HEK293 (cell line): ENCODE results near the gene ADAMTSL5.
A peak's percentile ranks its signal among the peaks of the same experiment; 100 is the strongest.

Experiments used
- CTCF ChIA-PET: fragments of 350-600 bp; formaldehyde crosslinking; extraction: SDS; loops from one replicate; lab custom pipeline; 2021; ENCODE audit warnings: antibody characterized with exemption; lab: Yijun Ruan, JAX
- POLR2A ChIA-PET: fragments of 300-600 bp; formaldehyde crosslinking; extraction: SDS; loops from one replicate; lab custom pipeline; 2020; ENCODE audit warnings: antibody characterized with exemption, inconsistent platforms; lab: Yijun Ruan, JAX
- H3K27ac ChIP-seq: fragments of 200-500 bp; sonication (Bioruptor generic); 2 replicates; pipeline ENCODE4 v1.5.1; 2014; ENCODE audit warnings: low read depth, low read length, control low read depth, inconsistent platforms; ENCODE audit errors: extremely low read depth
- H3K36me3 ChIP-seq, 2 experiments: fragments of 200-500 bp in 1 of 2; sonication (Bioruptor generic) in 1 of 2; 1 replicate in 1 of 2; 2 replicates in 1 of 2; pipeline ENCODE4 v1.5.1; 2014 to 2017; ENCODE audit warnings: inconsistent platforms in 2 of 2, low read length in 2 of 2; ENCODE audit not compliant: control insufficient read depth in 2 of 2, insufficient read depth in 1 of 2
- H3K4me1 ChIP-seq: fragments of 200-500 bp; sonication (Bioruptor generic); 2 replicates; pipeline ENCODE4 v1.5.1; 2014; ENCODE audit warnings: mild to moderate bottlenecking, low read length, inconsistent platforms; ENCODE audit not compliant: control insufficient read depth, insufficient read depth
- H3K4me3 ChIP-seq: 2 replicates; pipeline ENCODE4 v1.5.1; 2011; ENCODE audit warnings: low read depth, mild to moderate bottlenecking, control low read depth, low read length, moderate library complexity
- H3K9me3 ChIP-seq: fragments of 200-500 bp; sonication (Bioruptor generic); 2 replicates; pipeline ENCODE4 v1.5.1; 2014; ENCODE audit warnings: low read depth, low read length, inconsistent platforms; ENCODE audit not compliant: control insufficient read depth, insufficient read depth
- BCL11B ChIP-seq: fragments of 450-650 bp; formaldehyde crosslinking; IDR thresholded peaks from 2 replicates; pipeline ENCODE4 v1.5.1; 2016; ENCODE audit warnings: low read depth, missing biosample characterization, missing genetic modification characterization
- GLIS1 ChIP-seq: fragments of 450-650 bp; formaldehyde crosslinking; IDR thresholded peaks from 2 replicates; pipeline ENCODE4 v1.5.1; 2016; ENCODE audit warnings: missing biosample characterization, missing genetic modification characterization
- GLIS2 ChIP-seq: fragments of 450-650 bp; formaldehyde crosslinking; IDR thresholded peaks from 2 replicates; pipeline ENCODE4 v1.5.1; 2016; ENCODE audit warnings: missing biosample characterization, missing genetic modification characterization
- TRIM28 ChIP-seq: IDR thresholded peaks from 2 replicates; pipeline ENCODE4 v1.6.1; 2011; ENCODE audit warnings: low read length, control low read depth, borderline replicate concordance
- ZBTB1 ChIP-seq: fragments of 450-650 bp; formaldehyde crosslinking; IDR thresholded peaks from 2 replicates; pipeline ENCODE4 v1.5.1; 2016; ENCODE audit warnings: missing biosample characterization, missing genetic modification characterization
- ZBTB10 ChIP-seq: fragments of 450-650 bp; formaldehyde crosslinking; IDR thresholded peaks from 2 replicates; pipeline ENCODE4 v1.5.1; 2016; ENCODE audit warnings: missing biosample characterization, missing genetic modification characterization
- ZBTB7A ChIP-seq: fragments of 450-650 bp; formaldehyde crosslinking; IDR thresholded peaks from 2 replicates; pipeline ENCODE4 v1.5.1; 2016; ENCODE audit warnings: low read depth, missing biosample characterization, missing genetic modification characterization
- ZEB2 ChIP-seq: fragments of 450-650 bp; formaldehyde crosslinking; IDR thresholded peaks from 2 replicates; pipeline ENCODE4 v1.5.1; 2016; ENCODE audit warnings: missing biosample characterization, missing genetic modification characterization
- ZIC2 ChIP-seq: fragments of 450-650 bp; formaldehyde crosslinking; IDR thresholded peaks from 2 replicates; pipeline ENCODE4 v1.5.1; 2016; ENCODE audit warnings: missing biosample characterization, missing genetic modification characterization
- ZNF701 ChIP-seq: fragments of 450-650 bp; formaldehyde crosslinking; IDR thresholded peaks from 2 replicates; pipeline ENCODE4 v1.5.1; 2016; ENCODE audit warnings: missing biosample characterization, missing genetic modification characterization
- TF ChIP-seq, protein P1 (sequence below): fragments of 450-650 bp; formaldehyde crosslinking; IDR thresholded peaks from 2 replicates; pipeline ENCODE4 v1.5.1; 2016; ENCODE audit warnings: missing biosample characterization, missing genetic modification characterization
- TF ChIP-seq, protein P2 (sequence below): fragments of 450-650 bp; formaldehyde crosslinking; IDR thresholded peaks from 2 replicates; pipeline ENCODE4 v1.5.1; 2017; ENCODE audit warnings: missing biosample characterization, missing genetic modification characterization

ADAMTSL5 gene

GRCh38 chr19:1474011-1474764, 38.6 kb downstream of the ADAMTSL5 start:
- Histone ChIP-seq H3K36me3 (peaks cover 4 to 28% of the 10 kb centered on the region in 2 experiments; a peak in 2 of 3 replicates), H3K9me3 (no peaks in the 10 kb centered on the region), H3K4me1 (peaks cover 12% of the 10 kb centered on the region), H3K27ac (no peak overlapping the region), H3K4me3 (no peak overlapping the region)
- CTCF ChIA-PET = interaction anchor here (0.6 kb wide), 1 partner anchor 171 kb away, joined by 3 read pairs; no protein-coding TSS in a partner anchor
- POLR2A ChIA-PET = interaction anchor here (0.7 to 2.1 kb wide), 4 partner anchors 9 to 205 kb away, joined by 3 to 5 read pairs (median 4); partner anchors contain the start of genes CIRBP and REEP6
- peak; percentile 46; the same call in 1 of the 2 replicates for TF ChIP-seq ZIC2 (tag by site-specific recombination)
- TF ChIP-seq, protein P1, sequence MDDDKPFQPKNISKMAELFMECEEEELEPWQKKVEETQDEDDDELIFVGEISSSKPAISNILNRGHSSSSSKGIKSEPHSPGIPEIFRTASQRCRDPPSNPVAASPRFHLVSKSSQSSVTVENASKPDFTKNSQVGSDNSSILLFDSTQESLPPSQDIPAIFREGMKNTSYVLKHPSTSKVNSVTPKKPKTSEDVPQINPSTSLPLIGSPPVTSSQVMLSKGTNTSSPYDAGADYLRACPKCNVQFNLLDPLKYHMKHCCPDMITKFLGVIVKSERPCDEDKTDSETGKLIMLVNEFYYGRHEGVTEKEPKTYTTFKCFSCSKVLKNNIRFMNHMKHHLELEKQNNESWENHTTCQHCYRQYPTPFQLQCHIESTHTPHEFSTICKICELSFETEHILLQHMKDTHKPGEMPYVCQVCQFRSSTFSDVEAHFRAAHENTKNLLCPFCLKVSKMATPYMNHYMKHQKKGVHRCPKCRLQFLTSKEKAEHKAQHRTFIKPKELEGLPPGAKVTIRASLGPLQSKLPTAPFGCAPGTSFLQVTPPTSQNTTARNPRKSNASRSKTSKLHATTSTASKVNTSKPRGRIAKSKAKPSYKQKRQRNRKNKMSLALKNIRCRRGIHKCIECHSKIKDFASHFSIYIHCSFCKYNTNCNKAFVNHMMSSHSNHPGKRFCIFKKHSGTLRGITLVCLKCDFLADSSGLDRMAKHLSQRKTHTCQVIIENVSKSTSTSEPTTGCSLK (tag by site-specific recombination) = no peak

DNA sequence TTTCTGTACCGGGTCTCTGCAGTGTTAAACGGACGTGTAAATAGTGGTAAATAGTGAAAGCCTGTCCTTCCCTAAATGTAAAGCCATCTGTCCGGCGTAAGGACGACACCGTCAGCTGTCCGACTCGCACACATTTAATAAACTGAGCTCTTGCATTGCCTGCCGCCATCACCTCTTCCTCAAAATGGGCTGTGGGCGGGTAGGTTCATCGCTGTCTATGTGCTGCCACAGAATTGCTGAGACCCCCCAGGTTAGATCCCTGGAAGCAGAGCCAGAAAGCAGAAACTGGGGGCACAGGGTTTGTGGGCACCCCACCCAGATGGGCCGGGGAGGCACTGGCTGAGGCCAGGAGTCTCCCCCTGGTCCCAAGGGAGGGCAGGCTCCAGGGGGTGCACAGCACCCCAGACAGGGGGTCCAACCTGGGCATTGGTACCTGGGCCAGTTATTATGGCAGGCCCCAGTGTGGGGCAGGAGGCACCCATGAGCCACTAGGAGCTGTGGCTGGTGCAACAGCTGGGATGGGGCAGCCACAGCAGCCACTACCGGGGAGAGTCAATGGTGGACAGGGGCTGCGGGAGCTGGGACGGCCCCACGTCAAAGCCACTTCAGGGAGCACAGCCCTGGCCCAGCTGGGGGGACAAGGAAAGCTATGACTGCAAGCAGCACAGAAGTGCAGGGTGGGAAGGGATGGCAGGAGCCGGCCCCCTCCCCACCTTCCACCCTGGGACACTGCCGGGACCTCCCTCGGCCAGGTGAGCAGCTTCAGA, 39.6 kb downstream of the ADAMTSL5 start:
- ChIA-PET CTCF (interaction anchor here (0.6 to 0.7 kb wide), 2 partner anchors 73 to 170 kb away, joined by 3 read pairs; no protein-coding TSS in a partner anchor), POLR2A (interaction anchor here (0.6 to 2.1 kb wide), 5 partner anchors 17 to 204 kb away, joined by 3 to 5 read pairs (median 3); partner anchors contain the start of genes CIRBP and REEP6)
- no peak overlapping the region for H3K4me3 ChIP-seq
- H3K27ac ChIP-seq = no peak overlapping the region
- H3K4me1 ChIP-seq = peaks cover 12% of the 10 kb centered on the region
- TF ChIP-seq GLIS1 = peak; percentile 32; the same call in 1 of the 2 replicates
- peak; percentile 53; the same call in 1 of the 2 replicates for TF ChIP-seq GLIS2 (tag by site-specific recombination)
- TF ChIP-seq ZNF701 (tag by site-specific recombination) = no peak
- H3K36me3 ChIP-seq = peaks cover 4 to 28% of the 10 kb centered on the region in 2 experiments; a peak in 2 of 3 replicates
- H3K9me3 ChIP-seq = no peaks in the 10 kb centered on the region

GRCh38 chr19:1472231-1473084, 40.4 kb downstream of the ADAMTSL5 start:
- H3K27ac ChIP-seq = no peak overlapping the region
- peaks cover 12% of the 10 kb centered on the region for H3K4me1 ChIP-seq
- H3K4me3 ChIP-seq = no peak overlapping the region
- peaks cover 4 to 27% of the 10 kb centered on the region in 2 experiments; a peak in 2 of 3 replicates for H3K36me3 ChIP-seq
- ChIA-PET POLR2A (interaction anchor here (0.6 to 2.2 kb wide), 10 partner anchors 13 to 204 kb away, joined by 3 to 6 read pairs (median 4); partner anchors contain the start of genes CIRBP and REEP6), CTCF (interaction anchor here (0.7 to 0.9 kb wide), 2 partner anchors 74 to 193 kb away, joined by 3 read pairs; no protein-coding TSS in a partner anchor)
- TF ChIP-seq TRIM28 = no peak
- peak; percentile 47; the same call in 1 of the 2 replicates for TF ChIP-seq ZBTB10 (tag by site-specific recombination)
- TF ChIP-seq BCL11B (tag by site-specific recombination) = peak; percentile 61
- no peak for TF ChIP-seq ZBTB1
- 0 out of 2 replicates have a peak, but pooled peaks have one; percentile 27 for TF ChIP-seq ZBTB7A (tag by site-specific recombination)
- TF ChIP-seq, protein P2, sequence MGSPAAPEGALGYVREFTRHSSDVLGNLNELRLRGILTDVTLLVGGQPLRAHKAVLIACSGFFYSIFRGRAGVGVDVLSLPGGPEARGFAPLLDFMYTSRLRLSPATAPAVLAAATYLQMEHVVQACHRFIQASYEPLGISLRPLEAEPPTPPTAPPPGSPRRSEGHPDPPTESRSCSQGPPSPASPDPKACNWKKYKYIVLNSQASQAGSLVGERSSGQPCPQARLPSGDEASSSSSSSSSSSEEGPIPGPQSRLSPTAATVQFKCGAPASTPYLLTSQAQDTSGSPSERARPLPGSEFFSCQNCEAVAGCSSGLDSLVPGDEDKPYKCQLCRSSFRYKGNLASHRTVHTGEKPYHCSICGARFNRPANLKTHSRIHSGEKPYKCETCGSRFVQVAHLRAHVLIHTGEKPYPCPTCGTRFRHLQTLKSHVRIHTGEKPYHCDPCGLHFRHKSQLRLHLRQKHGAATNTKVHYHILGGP = no peak
- no peak for TF ChIP-seq ZEB2 (tag by site-specific recombination)
- no peaks in the 10 kb centered on the region for H3K9me3 ChIP-seq
